ENCODE data around the gene GUCY2D.

GUCY2D gene

DNA sequence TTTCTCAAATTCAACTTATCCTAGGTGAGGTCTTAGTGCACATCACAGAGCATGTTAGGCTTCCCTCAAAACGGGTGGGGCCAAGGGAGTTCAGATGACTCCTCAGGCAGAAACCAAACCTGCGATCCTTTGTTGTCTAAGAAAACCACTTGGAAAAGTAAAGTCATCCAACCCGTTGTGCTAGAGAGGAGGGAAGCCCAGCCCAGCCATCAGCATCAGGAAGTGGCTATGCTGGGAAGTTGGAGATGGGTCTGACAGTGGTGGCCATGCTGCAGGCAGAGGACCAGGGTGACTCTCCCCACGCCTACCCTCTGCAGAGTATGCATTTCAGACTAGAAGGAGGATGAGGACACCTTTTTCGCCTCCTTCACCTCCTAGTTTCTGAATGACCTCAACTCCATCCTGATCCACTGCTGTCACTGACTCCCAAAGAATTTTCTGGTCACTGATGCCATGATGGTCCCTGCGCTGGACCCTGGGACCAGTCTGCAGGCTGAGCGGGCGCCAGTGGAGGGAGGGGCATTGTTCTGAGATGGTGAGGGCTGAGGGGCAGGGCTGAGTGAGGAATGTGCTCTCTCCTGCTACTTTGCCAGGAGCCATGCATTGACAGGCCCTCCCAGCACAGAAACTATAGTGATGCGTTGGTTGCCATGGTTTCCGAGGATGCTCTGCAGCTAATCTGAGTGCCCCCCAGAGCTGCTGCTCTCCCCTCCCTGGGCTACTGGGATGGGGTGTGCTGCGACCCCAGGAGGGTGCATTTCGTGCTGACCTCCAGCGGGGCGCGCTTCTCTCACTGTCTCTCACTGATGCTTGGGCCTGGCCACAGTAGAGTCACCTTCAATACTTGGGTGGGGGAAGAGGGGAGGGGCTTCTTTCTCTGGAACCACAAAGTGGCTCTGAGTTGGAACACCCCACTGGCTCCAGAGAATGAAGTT, 64.7 kb downstream of the GUCY2D start:
- Mint-ChIP-seq H3K27me3 (ENCODE audit: low read depth) (peaks cover 98% of the 10 kb centered on the region), H3K27ac (no peak overlapping the region), H3K36me3 (ENCODE audit: low read depth) (no peaks in the 10 kb centered on the region), H3K4me1 (peaks cover 12% of the 10 kb centered on the region), H3K4me3 (no peak overlapping the region), H3K9me3 (no peaks in the 10 kb centered on the region)
- TF ChIP-seq, protein P1, sequence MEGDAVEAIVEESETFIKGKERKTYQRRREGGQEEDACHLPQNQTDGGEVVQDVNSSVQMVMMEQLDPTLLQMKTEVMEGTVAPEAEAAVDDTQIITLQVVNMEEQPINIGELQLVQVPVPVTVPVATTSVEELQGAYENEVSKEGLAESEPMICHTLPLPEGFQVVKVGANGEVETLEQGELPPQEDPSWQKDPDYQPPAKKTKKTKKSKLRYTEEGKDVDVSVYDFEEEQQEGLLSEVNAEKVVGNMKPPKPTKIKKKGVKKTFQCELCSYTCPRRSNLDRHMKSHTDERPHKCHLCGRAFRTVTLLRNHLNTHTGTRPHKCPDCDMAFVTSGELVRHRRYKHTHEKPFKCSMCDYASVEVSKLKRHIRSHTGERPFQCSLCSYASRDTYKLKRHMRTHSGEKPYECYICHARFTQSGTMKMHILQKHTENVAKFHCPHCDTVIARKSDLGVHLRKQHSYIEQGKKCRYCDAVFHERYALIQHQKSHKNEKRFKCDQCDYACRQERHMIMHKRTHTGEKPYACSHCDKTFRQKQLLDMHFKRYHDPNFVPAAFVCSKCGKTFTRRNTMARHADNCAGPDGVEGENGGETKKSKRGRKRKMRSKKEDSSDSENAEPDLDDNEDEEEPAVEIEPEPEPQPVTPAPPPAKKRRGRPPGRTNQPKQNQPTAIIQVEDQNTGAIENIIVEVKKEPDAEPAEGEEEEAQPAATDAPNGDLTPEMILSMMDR (IDR thresholded peaks at IDR 0.05; ENCODE audit: unreplicated experiment in 3 of 3): no peak

DNA sequence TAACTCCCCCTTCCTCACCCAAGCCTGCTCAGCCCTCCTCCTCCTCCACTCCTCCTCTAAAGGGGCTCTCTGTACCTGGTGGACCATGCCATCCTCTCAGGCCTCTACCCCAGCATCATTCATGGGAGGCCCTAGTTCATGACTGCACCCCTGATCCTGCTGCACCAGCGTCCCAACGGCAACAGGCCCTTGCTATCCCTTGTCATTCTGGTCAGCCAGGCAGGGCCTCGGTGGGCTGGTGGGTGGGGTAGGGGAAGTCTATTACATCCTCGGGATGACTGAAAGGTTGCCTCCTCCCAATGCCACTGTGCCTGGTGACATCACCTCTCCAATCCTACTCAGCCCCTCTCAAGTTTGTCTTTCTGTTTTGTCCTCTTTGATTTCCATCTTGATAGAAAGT, 65.4 kb downstream of the GUCY2D start:
- no peaks in the 10 kb centered on the region for H3K36me3 Mint-ChIP-seq (ENCODE audit: low read depth)
- H3K27me3 Mint-ChIP-seq (ENCODE audit: low read depth): peaks cover 98% of the 10 kb centered on the region
- no peak overlapping the region for H3K4me3 Mint-ChIP-seq
- TF ChIP-seq, protein P1 (IDR thresholded peaks at IDR 0.05; ENCODE audit: unreplicated experiment in 3 of 3): no peak
- H3K4me1 Mint-ChIP-seq: peaks cover 11% of the 10 kb centered on the region
- H3K27ac Mint-ChIP-seq: no peak overlapping the region
- no peaks in the 10 kb centered on the region for H3K9me3 Mint-ChIP-seq

GRCh38 chr17:8068736-8069586, 66.5 kb downstream of the GUCY2D start:
- H3K4me1 Mint-ChIP-seq: peaks cover 15% of the 10 kb centered on the region
- H3K27ac Mint-ChIP-seq: no peak overlapping the region
- peaks cover 99% of the 10 kb centered on the region for H3K27me3 Mint-ChIP-seq (ENCODE audit: low read depth)
- no peak overlapping the region for H3K4me3 Mint-ChIP-seq
- H3K9me3 Mint-ChIP-seq: no peaks in the 10 kb centered on the region
- TF ChIP-seq, protein P1 (IDR thresholded peaks at IDR 0.05; ENCODE audit: unreplicated experiment in 3 of 3): no peak
- H3K36me3 Mint-ChIP-seq (ENCODE audit: low read depth): no peaks in the 10 kb centered on the region

DNA sequence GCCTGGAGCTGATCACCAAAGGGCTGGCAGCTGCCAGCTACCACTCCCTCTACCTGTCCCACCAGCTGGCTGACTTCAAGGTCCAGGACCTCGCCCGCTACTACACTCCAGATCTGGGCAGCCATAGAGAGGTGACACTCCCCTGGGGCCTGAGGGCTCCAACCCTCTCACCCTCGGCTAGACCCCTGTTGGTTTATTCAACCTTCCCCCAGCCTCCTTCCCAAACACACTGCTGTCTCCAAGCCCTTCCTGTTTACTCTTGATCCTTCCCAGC, 67.1 kb downstream of the GUCY2D start:
- Mint-ChIP-seq H3K4me1 (peaks cover 21% of the 10 kb centered on the region), H3K9me3 (no peaks in the 10 kb centered on the region), H3K36me3 (ENCODE audit: low read depth) (no peaks in the 10 kb centered on the region), H3K4me3 (no peak overlapping the region), H3K27me3 (ENCODE audit: low read depth) (peaks cover 100% of the 10 kb centered on the region), H3K27ac (no peak overlapping the region)
- TF ChIP-seq, protein P1 (IDR thresholded peaks at IDR 0.05; ENCODE audit: unreplicated experiment in 3 of 3): no peak

Data from nephron (organoid).